OCI-LY1 (cell line): ENCODE results near the gene KCNT1.

Experiments
- EZH2 ChIP-seq: fragments of 200-600 bp; sonication (generic), shearing (Covaris generic); IDR thresholded peaks from 2 replicates; pipeline ENCODE4 v1.8.0; 2017; ENCODE audit warnings: borderline replicate concordance, mixed run types, mild to moderate bottlenecking, antibody characterized with exemption, low read length, moderate library complexity, mixed read lengths
- TF ChIP-seq, protein P1 (sequence below): fragments of 200-600 bp; sonication (generic), shearing (Covaris generic); IDR thresholded peaks from 2 replicates; pipeline ENCODE4 v1.5.1; 2017; ENCODE audit warnings: mild to moderate bottlenecking, antibody characterized with exemption, low read length, moderate library complexity, mixed read lengths

DNA sequence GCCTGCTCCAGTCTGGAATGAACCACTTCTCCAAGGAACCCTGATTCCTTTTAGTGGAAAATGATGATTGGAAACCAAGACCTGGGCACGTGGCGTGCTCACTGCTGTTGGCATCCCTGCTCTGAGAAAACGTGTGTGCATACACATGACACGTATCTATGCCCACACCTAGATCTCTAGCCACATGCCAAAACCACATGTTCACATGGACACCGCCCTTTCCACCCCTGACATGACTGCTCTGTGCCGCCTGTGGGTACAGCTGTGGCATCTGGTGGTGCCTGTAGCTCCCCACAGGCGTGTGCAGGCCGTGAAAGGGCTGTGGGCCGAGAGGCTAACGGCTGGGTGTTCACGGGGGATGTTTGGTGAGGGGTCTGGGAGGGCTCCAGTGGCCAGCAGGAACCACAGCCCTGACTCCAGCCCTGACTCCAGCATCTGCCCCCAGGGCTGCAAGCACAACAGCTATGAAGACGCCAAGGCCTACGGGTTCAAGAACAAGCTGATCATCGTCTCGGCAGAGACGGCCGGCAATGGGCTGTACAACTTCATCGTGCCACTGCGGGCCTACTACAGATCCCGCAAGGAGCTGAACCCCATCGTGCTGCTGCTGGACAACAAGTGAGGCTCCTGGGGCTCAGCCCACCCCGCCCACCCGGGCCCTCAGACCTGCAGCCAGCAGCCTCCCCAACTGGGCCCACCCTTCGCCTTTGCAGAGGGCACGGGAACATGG is 75.1 kb downstream of the KCNT1 start:
- TF ChIP-seq, protein P1, sequence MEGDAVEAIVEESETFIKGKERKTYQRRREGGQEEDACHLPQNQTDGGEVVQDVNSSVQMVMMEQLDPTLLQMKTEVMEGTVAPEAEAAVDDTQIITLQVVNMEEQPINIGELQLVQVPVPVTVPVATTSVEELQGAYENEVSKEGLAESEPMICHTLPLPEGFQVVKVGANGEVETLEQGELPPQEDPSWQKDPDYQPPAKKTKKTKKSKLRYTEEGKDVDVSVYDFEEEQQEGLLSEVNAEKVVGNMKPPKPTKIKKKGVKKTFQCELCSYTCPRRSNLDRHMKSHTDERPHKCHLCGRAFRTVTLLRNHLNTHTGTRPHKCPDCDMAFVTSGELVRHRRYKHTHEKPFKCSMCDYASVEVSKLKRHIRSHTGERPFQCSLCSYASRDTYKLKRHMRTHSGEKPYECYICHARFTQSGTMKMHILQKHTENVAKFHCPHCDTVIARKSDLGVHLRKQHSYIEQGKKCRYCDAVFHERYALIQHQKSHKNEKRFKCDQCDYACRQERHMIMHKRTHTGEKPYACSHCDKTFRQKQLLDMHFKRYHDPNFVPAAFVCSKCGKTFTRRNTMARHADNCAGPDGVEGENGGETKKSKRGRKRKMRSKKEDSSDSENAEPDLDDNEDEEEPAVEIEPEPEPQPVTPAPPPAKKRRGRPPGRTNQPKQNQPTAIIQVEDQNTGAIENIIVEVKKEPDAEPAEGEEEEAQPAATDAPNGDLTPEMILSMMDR, result no peak
- TF ChIP-seq EZH2, result no peak
